ENCODE results near the gene PHACTR4. TPM values are rescaled to one million over a fixed set of nuclear protein-coding genes. Genes with fewer than 3 reads are reported as not detected.

Gene PHACTR4
- total and polyA plus RNA-seq, 10 of the 15 experiments (the other 5 are each of a cell fraction or from before 2014, with no cell fraction given): 8.9 to 34.2 (median 12.5) TPM

- Histone ChIP-seq H2AFZ (ENCODE audit: control insufficient read depth, low read depth, low read length) (no peak overlapping the region), H3K9me3 (replicated peaks; ENCODE audit: control insufficient read depth, insufficient read depth, low read length) (no peaks in the 10 kb centered on the region), H3K79me2 (ENCODE audit: control insufficient read depth, insufficient read depth, low read length) (no peaks in the 10 kb centered on the region), H4K20me1 (ENCODE audit: control insufficient read depth, insufficient read depth) (no peaks in the 10 kb centered on the region), H3K4me3 (no peak overlapping the region), H3K27me3 (replicated peaks in 1 of 2; ENCODE audit: control insufficient read depth in 2 of 2, insufficient read depth in 2 of 2, low read length in 1 of 2) (no peaks in the 10 kb centered on the region), H3K4me1 (ENCODE audit: control insufficient read depth, insufficient read depth, low read length) (peaks cover 11% of the 10 kb centered on the region), H3K4me2 (ENCODE audit: control insufficient read depth, insufficient read depth) (no peak overlapping the region), H3K27ac (ENCODE audit: control insufficient read depth, insufficient read depth) (no peak overlapping the region), H3K9ac (ENCODE audit: control insufficient read depth, insufficient read depth, low read length) (no peak overlapping the region), H3K36me3 (ENCODE audit: control insufficient read depth in 2 of 2, insufficient read depth in 2 of 2, low read length in 1 of 2) (no peaks in the 10 kb centered on the region)
- ChIA-PET SMC1A (ENCODE audit: uncharacterized antibody, unreplicated experiment) (no interaction called here), POLR2A (no interaction called here), RAD21 (ENCODE audit: unreplicated experiment) (no interaction called here), CTCF (no interaction called here)
- intact Hi-C loops (cut with micrococcal nuclease; ENCODE audit: unreplicated experiment) (no loop called here), in situ Hi-C loops (cut with MboI) (no loop called here)
- BruUV-seq (replicated peaks): no TSS peak
- FAIRE-seq (no peak), DNase-seq (ENCODE audit: low read depth, low spot score) (no peak), ATAC-seq (no peak)
- 17% methylated on average over 3 of the region's 3 CpGs for WGBS (ENCODE audit: insufficient coverage, insufficient replicate concordance, low lambda C conversion rate, missing lambda C conversion rate)
- TF ChIP-seq KLF5 (IDR thresholded peaks at IDR 0.05; ENCODE audit: partially characterized antibody) (no peak), ZNF217 (IDR thresholded peaks at IDR 0.05) (no peak), CTCF (IDR thresholded peaks at IDR 0.05 in 2 of 3, conservative IDR thresholded peaks at IDR 0.05 in 1 of 3; ENCODE audit: control insufficient read depth in 2 of 3, extremely low read depth in 1 of 3, insufficient read depth in 1 of 3, low read depth in 3 of 3, low read length in 3 of 3) (no peak), HDAC6 (IDR thresholded peaks at IDR 0.05; ENCODE audit: unreplicated experiment) (no peak), NRF1 (conservative IDR thresholded peaks at IDR 0.05; ENCODE audit: low read depth, low read length) (no peak), NFYA (IDR thresholded peaks at IDR 0.05; ENCODE audit: borderline replicate concordance, low read depth, low read length) (no peak), NKRF (conservative IDR thresholded peaks at IDR 0.05) (no peak), E2F4 (IDR thresholded peaks at IDR 0.05; ENCODE audit: low read depth, low read length) (no peak), SKIL (IDR thresholded peaks at IDR 0.05; ENCODE audit: low read depth, poor library complexity, severe bottlenecking) (no peak), FOS (IDR thresholded peaks at IDR 0.05; ENCODE audit: borderline replicate concordance, extremely low read depth, insufficient read length) (no peak), MTA2 (IDR thresholded peaks at IDR 0.05; ENCODE audit: low read depth) (no peak), SIX5 (IDR thresholded peaks at IDR 0.05; ENCODE audit: low read depth, low read length, severe bottlenecking) (no peak), ZBED1 (IDR thresholded peaks at IDR 0.05; ENCODE audit: borderline replicate concordance) (no peak), KAT2A (conservative IDR thresholded peaks at IDR 0.05; ENCODE audit: control insufficient read depth, low read depth, low read length) (no peak), TCF7 (IDR thresholded peaks at IDR 0.05; ENCODE audit: borderline replicate concordance) (no peak), DPF2 (IDR thresholded peaks at IDR 0.05) (no peak), TCF3 (IDR thresholded peaks at IDR 0.05; ENCODE audit: borderline replicate concordance, insufficient read depth, low read depth, low read length) (no peak)
These were observed 45.8 kb upstream of the PHACTR4 start for GRCh38 chr1:28323720-28324119.
